Non-pigmented ciliary epithelial cell (primary cell): ENCODE data around the gene PTPRT.

Experiments used
- DNase-seq: peaks from one replicate; pipeline ENCODE4 v3.0.0-alpha.2; 2010; ENCODE audit warnings: low read depth

PTPRT gene

DNA sequence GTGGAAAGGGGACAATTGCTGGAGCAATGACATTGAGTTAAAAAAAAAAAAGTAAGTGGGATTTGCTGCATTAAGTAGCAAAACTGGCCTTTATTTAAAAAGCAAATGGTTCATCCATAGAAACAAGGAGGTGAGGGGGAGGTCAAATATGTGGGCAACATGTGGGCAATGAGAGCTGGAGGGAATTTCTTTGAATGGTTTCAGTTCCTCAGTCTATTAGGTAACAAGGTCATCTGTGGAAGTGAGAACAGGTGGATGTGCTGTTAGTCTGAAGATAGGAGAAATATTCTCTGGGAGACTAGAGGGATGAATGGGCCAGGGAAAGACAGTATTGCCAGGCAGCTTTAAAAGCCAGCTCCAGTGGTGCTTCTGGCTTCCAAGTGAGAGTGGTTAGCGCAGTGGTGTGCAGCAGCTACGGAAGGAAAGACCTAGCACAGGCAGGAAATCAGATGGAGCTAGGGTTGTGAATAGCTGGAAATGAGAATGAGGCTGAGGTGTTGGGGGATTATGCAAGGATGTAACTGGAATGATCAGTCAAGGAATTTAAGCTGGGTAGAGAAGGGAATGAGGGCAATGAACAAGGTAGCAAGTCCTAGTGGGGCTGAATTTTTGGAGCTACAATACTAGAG, 727.6 kb downstream of the PTPRT start:
- no peak for DNase-seq

DNA sequence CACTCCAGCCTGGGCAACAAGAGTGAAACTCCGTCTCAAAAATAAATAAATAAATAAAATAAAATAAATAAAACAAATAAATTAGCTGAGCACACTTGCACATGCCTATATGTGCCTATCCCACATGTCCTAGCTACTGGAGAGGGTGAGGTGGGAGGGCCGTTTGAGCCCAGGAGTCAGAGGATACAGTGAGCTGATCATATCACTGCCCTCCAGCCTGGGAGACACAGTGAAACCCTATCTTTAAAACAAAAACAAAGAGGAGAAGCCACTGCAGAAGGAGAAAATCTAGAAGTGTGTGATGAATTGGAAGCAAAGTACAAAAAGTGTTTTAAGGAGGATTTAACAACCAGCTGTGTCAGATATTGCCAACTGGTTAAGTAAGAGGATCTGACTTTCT, 728.4 kb downstream of the PTPRT start:
- no peak for DNase-seq

DNA sequence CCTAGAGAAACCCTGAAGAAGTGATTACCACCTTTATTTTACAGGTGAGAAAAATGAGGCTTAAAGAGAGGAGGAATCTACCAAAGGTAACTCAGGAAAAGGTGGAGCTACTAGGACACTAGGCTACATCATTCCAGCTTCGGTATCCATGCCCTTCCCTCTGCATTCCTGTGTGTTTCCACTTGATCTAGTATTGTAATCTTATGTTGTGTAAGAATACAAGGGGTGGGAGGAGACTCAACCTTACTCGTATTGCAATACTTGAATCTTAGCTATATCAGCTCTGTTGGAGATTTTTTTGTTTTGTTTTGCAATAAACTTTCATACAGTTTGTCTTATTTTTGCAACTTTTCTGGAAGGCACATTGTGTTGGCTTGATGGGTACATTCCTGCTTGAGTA, 742.4 kb downstream of the PTPRT start:
- DNase-seq = no peak

DNA sequence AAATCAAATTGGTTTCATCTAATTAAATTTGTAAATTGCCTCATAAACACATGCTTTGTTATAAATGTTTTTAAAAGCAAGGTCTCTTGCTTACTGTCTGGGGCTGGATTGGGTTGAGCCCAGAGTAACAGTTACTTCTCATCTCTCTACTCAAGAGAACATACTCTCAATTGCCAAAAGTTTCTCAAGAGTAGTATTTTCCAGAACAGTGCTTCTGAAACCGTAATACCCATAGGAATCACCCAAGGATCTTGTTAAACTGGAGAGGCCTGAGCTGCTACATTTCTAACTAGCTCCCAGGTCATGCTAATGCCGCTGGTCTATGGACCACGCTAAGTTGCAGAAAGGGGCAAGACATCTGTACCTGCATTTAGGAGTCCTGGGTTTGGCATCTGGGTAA, 744.9 kb downstream of the PTPRT start:
- DNase-seq = no peak

DNA sequence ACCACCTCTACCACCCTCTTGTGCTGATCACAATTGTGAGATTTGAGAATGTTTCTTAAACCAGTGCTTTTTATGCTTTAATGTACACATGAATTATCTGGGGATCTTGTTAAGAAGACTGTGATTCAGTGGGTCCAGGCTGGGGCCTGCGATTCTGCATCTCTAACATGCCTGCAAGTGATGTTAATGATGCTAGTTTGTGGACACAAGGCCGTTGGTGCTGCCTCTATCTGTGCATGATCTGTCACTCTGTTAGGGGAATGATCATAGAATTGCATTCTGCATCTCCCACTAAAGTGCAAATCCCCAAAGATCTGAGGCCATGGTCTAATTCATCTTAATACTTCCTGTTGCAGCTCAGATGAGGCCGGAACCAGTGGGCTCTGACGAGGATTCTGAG, 746.5 kb downstream of the PTPRT start:
- no peak for DNase-seq

DNA sequence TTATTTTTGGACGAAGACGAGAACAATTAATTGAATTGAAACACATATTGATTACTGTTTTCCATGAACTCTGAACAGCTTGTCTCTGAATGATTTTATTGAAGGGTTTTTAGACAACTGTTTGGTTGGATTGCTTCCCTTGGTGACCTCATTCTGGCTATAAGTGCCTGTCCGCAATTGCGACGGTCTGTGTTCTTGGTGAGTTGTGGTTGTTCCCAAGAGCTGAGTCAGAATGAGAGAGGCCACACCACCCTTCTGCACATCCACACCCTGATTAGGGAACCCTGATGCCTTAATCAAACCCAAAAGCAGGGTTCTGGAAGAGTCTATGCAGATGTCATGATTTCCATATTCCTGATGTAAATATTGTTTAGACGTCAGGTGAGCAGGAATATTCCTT, 747.0 kb downstream of the PTPRT start:
- DNase-seq = no peak

DNA sequence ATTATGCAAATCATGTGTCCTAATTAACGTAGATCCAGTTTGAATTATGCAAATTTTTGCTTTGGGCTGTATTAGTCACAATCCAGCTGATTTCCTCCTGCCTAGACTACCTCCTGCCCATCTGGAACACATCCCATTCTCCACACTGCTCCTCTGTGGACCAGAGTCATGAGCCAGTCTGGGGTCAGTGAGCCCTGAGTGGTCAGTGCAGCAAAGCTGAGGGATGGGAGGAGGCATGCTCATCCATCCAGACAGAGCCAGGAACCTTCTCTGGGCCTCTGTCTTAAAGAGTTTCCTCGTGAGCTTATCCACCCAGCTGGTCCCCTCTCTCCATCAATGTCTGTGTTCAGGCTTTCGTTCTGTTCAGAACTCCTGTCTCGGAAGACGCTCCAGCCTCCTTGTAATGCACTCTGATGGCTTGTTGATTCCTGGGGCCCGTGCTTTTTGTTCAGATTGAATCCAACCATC, 747.8 kb downstream of the PTPRT start:
- DNase-seq = no peak

DNA sequence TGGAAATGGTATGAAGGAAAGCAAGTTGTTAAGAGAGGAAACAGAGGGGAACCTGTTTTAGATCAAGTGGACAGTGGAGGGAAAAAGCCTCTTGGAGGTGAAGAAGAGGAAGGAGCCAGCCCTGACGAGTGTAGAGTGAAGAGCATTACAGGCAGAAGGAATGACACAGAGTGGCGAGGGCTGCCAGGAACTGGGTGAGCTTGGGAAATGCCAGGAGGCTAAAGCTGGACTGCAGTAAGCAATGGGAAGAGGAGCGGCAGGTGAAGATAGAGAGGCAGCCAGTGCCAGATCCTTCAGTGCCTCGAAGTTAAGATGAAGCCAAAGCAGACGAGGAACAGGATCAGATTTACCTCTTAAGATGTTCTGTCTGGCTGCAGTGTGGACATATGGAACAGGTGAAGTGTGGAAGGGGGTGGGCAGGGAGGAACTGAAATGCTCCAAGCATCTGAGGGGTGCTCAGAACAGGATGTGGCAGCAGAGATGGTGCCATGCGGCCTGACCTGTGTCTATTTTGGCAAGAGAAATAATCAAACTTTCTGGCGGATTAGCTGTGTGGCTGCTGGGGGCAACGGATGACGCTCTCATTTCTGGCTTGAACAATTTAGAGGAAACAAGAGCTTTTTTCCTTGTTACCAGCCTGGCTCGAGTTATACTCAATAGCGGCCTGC, 748.4 kb downstream of the PTPRT start:
- DNase-seq = no peak

DNA sequence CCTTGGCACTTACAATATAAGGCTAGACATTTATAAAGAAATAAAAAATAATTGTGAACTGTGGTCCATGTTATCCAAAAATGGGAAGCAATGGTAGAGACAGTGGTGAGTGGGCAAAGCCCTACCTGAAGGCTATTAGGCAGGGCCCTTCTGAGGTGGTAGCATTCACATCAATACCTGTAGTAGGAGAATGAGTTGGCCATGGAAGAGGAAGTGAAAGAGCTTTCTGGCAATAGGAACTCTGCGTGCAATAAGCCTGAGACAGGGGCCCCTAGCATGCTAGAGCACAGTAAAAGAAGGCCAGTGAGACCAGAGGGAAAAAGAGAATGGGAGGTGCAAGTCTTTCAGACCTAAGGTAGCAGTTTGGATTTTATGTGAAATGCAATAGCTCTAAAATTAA, 754.5 kb downstream of the PTPRT start:
- DNase-seq = no peak

DNA sequence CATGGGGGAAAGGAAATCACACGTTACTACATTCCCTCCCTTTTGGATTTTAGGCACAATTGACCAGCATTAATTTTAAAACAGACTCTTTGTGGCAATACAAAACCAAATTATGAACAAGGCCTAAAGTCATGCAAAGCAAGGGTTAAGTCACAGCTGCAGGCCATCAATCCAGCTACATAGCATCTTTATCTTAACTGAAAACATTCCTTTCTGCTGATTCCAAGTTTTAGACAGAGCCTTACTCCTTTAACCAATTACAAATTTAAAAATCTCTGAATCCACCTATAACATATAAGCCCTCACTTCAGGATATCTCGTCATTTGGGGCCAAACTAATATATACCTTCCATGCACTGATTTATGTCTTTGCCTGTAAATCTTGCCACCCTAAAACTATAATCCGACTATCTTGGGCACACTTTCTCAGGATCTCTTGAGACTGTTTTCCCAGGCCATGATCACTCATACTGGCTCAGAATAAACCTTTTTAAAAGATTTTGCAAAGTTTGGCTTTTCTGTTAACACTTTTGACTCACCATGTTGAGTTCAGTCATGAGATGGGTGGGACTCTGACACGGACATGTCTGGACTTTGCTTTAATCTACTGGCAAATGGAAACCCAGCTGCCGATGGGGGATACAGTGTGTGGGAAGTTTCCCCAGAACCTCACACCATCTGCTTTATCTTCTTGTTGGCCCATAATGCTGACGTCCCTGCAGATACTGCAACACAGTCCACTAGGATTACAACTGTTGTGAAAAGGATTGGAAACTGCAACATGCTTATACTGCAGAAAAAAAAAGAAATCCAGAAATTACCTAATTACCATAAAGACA, 757.0 kb downstream of the PTPRT start:
- DNase-seq = no peak

DNA sequence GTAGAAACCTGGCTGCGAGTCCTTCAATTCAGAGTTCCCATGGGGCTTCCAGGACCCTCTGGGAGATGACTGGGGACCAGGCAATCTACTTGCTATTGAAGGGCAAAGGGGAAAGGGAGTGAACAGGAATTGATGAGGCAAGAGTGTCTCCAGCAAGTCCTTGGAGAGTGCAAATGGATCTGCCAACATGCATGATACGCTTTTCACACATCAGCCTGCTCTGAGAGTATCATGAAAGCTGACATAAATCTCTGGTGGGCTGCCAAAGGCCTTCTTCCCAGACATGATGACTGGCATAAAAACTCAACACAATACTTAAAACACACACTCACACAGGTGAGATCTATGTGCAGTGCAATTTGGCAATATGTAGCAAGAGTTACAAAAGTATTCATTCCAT, 759.1 kb downstream of the PTPRT start:
- DNase-seq = no peak

DNA sequence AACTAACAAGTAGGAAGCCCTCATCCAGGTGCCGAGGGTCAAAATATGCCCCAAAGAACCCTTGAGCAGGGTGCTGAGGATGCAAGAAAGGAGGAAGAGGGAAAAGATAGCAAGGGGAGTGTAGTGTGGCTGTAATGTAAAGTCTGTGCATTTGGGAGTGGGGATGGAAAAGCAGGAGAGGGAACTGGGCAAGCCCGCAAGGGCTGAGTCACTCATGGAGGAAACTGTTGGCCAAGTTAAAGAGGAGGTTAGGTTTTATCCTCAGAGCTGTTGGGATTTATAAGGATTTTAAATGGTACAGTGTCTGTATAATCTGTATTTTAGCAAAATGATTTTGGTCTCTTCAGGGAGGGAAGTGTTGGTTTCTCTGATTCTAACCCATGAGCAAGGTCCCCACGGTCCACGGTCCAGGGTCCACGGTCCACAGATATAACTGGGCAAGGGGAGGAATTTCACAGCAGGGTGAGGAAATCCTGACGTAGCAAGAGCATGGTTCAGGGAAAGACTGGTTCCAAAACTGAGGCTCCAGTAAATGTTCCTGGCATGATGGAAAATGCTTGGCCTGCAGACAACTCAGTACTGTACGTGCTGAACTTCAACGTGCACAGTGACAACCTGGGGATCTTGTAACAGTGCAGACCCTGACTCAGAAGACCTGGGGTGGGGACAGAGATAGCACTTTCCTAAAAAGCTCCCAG, 759.8 kb downstream of the PTPRT start:
- no peak for DNase-seq

DNA sequence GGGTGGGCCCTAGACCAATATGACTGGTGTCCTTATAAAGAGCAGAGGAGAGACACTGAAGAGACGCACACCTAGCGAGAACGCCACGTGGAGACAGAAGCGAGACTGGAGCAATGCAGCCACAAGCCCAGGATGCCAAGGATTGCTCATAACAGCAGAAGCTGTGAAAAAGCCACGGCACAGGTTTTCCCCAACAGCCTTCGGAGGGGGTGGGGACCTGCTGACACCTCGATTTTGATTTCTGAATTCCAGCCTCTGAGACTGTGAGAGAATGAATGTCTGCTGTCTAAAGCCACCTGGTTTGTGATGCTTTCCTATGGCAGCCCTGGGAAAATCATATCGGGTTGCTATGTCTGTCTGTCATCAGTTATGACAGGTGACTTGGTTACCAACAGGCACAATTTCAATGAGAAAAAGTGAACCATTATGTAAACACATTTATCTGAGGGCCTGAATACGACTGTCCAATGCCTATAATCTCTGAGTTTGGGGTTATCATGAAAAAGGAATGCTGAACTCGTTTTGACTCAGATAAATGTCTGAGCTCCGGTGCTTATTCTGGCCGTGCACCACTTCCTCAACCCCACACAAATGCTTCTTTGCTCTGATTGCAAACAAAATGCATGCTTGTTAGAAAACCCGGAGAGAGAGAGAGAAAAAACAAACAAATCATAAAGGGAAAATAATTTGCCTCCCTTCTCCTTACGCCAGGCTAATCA, 769.7 kb downstream of the PTPRT start:
- no peak for DNase-seq

DNA sequence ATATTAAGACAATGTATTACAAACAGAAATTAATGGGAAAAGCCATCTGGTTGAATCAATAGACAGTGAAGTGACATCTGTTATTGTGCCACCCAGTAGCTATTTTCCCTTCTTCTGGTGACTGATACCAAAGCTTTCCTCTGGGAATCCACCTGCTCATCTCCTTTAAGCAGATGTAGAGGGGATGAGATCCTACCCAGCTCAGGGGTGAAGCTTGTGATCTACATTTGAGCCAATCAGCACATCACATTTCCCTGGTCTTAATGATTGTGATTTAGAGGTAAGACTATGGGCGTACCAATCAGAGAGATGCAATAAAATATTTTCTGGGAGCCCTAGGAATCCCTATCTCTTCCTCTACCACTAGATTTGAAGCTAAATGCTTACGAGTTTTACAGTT, 782.9 kb downstream of the PTPRT start:
- DNase-seq = no peak

DNA sequence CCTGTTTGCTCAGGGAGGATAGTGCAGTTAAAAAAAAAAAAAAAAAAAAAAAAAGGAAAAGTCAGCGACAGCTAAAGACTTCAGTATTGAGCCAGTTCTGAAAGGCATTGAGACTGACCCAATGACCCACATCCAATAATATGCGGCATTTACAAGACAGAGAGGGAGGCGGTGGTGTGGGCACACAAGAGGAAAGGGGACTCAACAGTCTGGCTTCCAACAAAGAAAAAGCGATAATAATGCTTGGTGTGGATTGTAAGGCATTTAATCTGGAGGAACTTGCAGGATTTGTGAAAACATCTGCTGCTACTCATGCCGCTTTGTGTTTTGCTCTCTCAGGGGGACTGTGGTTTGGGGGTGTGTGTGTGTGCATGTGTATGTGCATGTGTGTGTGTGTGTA, 787.3 kb downstream of the PTPRT start:
- no peak for DNase-seq

DNA sequence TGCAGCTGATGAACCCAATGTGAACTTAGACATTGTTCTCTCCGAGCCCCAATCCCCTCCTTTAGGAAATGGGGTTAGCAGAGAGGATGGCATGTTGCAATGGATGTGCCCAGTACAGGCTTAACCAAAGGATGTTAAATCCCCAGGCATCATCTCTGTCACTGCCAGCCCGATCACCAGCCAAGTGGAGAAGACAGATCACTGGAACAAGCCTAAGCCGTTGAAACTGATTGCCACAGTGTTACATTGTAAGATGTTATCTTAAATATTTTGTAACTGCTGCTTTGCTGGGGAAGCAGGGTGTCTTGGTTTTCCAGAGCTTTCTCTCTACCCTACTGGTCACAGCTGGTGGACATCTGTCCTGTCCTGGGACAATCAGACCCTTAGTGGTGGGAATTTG, 788.1 kb downstream of the PTPRT start:
- DNase-seq = no peak

DNA sequence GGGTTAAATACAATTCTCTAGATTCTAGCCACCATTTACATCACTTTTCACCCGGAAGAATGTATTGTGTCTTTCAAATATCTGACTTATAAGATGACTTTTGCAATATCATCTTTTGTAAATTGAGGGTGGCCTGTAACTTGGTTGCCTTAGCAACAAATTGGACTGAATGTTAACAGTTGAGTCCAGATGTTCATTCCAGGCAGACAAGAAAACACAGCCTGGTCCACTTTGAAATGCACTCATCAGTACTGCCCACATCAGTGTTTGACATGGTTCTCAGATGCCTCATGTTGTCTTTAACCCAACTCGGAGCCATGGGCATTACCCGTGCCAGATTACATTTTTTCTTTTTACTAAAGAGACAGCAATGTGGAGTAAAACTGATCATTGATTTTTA, 789.9 kb downstream of the PTPRT start:
- no peak for DNase-seq

DNA sequence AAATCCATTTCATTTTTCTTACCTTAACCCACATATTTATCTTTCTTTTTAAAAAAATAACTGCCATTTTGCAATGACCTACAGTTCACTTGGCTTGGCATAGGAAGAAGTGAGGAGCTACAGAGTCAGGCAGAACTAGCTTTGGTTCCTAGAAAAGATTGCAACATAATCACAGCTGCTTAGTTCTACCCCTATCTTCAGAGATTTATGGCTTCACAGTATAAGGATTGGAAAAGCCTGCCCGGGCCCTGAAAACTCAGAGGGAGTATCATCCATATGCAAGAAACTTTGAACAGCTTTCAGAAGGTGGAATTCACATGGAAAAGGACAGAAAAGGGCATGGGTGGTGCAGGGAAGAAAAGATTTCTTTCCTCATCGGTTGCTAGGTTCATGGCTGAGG, 797.3 kb downstream of the PTPRT start:
- no peak for DNase-seq

DNA sequence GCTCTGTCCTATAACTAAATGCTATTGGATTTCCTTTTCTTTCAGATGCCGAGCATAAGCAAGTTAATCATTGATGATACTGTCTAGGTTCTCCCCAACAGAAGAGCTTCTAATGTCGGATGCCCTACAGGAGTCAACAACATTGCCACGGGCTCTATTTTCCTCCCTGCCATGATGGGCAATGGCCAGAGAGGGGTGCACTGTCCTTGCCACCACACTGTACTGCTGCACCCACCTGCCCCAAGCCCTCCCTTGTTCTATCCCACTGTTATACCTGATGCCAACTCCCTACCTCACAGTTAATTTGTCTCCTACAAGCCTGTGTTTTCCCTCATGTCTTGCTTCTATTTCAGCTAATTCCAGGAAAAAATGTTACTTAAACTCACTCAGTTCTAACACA, 797.9 kb downstream of the PTPRT start:
- DNase-seq = no peak

DNA sequence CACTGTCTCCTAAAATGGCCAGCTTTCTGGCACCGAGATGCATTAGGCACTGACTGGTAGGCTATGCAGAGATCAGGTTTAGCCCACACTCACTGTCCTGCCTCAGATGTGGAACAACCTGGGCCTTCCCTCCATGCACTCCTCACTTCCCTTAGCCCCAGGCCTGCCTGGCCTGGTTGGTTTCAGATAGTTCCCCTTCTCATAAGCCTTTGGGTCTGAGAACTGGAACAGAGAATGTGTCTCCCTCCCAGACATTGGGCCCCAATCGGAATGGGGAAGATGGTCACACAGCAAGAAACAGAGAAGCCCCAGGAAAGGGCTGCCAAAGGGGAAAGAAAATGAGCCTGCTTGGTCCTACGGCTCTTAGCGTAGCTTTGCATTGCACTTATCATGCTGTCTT, 809.4 kb downstream of the PTPRT start:
- no peak for DNase-seq

DNA sequence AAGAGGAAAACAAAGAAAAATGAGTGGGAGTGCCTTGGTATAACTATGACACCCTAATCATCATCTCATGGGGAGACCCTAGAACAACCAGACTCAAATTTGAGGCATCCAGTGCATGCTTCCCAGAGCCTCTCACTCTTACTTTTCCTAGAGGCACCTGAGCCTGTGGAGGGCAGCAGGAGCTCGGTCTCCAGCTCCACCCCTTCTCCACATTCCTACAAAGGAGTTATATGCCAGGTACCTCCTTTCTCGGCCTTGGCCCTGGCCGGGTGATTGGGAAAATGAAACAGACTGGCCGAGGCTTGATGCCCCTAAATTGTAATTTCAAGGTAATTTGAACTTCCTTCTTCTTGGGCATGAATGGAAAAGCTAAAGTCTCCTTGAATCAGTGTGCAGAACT, 810.3 kb downstream of the PTPRT start:
- no peak for DNase-seq

DNA sequence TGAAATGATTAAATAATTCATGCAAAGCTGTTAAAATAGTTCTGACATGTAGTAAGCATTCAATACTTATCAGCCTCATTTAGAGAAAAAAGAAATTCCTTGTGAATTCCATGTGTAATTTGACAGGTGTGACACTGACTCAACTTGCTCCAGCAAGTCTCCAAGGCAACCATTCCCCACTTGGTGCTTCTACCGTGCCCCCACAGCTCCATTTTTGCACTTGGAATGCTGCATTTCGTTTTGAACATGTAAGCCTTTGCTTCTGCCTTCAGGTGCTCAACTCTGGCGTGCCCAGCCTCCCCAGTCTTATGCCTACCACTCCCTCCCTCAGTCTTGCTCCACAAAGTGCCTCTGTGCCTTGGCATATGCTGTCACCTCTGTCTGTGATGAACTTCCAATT, 810.9 kb downstream of the PTPRT start:
- no peak for DNase-seq
